CD4-positive, alpha-beta T cell treated with Interleukin-10 for 1 hour (primary cell): ENCODE measurements around the gene STARD13.

ENCODE experiments used
- DNase-seq: peaks from one replicate; pipeline ENCODE4 v3.0.0-alpha.2; 2020

The STARD13 gene

GRCh38 chr13:33219926-33220325, 65.6 kb downstream of the STARD13 start:
- no peak for DNase-seq

DNA sequence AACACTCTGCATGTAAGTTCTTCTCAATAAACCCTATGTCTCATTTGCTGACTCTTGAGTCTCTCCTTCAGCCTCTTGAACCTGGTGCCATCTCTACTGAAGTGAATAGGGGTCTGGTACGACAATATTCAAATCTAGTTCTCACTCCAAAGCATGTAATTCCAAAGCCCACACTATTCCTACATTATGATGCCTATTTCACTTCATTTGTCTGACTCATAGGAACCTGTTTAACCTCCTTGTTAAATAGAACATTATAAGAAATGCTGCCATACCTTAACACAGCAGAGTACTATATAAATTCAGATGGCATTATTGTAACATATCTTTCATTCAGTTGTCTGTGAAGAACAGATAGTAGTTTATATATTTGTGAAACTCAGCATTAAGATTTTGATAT, 67.1 kb downstream of the STARD13 start:
- DNase-seq: no peak

DNA sequence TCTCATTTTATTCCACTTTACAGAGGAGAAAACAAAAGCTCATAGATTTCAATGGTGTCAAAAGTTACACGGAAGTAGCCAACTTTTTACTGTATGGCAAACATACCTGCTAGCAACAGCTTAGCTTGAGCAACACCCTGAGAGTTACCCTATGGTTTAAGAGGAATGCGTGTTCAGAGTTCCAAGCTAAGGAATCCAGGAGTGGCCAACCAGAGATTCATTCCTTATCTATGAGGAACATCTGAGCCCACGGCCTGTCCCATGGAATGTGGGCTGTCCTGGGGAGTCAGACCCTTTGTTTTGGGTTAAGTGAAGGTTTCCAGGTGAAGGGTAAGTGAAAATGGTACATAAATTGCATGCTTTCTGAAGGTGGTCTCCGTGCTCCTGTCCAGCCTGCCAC, 67.5 kb downstream of the STARD13 start:
- no peak for DNase-seq

DNA sequence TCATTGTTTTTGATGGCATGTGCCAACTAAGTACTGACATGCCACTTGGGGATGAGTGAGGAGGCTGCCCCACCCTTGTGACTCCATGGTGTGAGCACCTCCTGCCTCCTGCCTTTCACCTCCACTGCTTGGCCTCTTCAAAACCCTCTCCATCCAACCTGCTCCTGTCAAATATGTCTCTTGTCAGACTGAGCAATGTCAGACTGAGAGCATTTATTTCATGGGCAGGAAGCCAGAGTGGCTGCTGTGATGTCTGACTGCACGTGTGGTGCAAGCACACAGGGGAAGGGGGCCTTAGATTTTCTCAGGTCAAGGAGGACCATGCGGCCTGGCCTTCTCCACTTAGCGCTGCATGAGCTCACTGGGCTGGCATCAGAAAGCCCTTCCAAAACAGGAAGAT, 68.3 kb downstream of the STARD13 start:
- no peak for DNase-seq

DNA sequence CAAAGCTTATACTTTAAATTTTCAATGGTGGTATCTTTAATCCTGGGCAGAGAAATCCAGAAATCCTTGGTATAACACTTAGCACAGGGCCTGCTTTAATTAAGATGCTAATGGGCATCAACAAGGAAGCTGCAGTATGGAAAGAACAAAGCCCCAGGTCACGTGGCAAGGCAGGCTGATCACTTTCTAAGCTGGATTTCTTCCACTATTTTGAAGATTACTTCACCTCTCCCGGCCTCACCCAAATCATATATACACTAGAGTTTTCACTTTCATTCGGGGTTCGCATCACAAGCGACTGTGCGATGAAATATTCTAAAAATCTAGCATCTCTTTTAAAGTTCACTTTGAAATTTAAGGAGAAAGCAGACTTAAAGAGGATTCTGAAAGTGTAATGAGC, 71.8 kb downstream of the STARD13 start:
- no peak for DNase-seq

DNA sequence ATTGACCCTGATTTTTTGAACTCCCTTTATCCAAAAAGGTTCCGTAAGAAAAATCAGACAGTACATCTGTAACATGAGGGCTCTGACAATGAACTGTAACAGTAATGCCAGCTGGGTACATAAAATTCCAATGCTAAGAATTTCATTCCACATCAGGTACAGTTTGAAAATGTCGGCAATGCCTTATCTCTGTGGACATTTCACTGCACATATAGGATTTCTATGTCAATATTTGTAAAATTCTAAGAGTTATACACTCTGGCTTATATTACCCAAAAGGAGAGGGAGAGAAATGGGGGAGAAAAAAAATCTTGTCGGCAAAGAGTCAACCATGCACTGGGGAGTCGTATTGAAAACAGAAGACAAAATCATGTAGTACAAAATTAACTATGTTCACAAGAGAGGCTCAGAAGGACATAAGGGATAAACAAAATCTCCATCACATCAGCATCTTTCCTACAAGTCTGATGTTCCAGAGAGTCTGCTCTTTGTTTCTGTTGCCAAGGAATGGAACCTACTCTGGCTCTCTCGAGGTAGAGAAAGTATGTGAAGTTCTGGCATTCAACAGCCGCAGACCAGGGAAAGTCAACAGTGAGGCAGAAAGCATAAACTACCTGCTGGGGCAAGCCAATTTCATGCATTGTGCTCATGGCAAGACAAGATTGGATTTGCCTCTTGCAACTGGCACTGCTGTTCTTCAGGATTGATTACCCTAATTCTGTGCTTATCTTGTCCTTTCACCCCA, 72.4 kb downstream of the STARD13 start:
- DNase-seq: no peak

- no peak for DNase-seq
Measured at GRCh38 chr13:33212396-33212795, 73.2 kb downstream of the STARD13 start.

DNA sequence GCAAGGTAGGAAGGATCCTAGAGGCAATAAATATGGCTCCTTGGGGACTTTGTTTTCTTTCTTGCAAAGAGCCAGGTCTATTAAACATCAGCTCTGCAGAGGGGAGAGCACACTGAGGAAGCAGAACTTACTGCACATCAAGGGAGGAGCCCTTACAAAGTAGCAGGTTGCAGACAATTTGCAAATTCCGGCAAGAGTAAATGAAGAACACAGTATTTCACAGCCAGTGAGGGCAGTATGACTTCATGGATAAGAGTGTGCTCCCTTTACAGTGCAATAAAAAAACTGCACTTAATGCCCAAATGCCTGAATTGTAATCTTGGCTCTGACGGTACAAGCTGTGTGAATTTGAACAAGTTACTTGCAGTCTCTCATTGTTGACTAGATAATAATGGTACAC, 75.5 kb downstream of the STARD13 start:
- no peak for DNase-seq

DNA sequence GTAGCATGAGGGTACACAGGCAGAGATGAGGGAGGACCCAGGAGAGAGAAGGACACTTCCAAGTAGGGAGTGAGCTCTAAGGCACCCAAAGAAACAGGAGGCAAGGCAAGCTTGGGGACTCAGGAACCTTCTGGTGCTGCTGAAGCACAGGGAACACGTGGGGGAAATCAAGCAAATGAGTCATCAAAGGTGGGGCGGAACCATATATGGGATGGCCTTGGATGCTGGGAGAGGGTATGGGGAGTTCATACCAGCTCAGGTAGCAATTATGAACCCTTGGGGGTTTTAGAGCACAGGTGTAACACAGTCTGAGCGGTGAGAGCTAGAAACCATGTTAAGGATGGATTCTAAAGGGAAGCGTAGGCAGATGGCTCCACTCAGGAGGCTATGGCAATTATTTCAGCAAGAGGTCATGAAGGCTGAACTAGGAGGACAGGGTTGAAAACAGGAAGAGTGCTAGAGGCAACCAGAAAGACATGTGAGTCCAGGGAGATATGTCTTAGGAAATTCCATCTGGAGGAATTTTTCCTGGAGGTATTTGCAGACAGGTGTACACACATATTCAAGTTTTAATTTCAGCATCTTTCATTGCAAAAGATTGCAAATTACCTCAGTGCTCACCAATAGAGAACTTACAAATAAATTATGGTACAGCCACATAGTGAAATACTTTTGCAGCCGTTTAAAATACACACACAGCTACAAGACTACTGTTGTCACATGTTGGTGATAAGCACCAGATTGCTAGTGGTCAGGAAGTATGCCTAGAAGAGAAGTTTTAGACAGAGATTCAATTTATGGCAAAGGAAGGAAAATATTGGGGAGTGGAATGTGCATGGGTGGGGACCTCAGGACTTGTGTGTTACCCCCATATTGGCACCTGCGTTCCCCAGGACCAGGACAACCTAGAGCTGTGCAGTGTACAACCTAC, 77.0 kb downstream of the STARD13 start:
- no peak for DNase-seq

- no peak for DNase-seq
Measured at GRCh38 chr13:33207615-33207961, 78.0 kb downstream of the STARD13 start.

- DNase-seq: no peak
Measured at GRCh38 chr13:33206945-33207614, 78.5 kb downstream of the STARD13 start.

GRCh38 chr13:33206425-33206824, 79.1 kb downstream of the STARD13 start:
- no peak for DNase-seq

DNA sequence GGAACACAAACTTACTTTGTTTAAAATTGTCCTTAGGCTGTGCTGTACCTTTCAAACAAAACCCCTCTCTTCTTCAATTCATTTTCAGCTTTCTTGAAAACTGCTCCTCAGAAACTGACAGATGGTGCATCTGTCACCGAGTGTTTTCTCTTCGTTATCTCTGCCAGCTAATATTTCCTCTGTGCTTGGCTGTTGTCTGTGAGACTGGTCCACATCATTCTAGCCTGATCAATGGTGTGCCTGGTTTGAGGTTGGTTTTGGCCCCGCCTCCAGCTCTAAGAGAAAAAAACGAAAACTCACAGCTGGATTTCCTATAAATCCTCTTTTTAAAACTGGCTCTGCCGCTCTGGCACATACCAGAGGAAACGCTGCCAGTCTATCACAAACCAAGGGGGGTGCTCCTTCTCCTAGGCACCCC, 79.7 kb downstream of the STARD13 start:
- DNase-seq: no peak

- DNase-seq: no peak
Measured at GRCh38 chr13:33205224-33205623, 80.3 kb downstream of the STARD13 start.

DNA sequence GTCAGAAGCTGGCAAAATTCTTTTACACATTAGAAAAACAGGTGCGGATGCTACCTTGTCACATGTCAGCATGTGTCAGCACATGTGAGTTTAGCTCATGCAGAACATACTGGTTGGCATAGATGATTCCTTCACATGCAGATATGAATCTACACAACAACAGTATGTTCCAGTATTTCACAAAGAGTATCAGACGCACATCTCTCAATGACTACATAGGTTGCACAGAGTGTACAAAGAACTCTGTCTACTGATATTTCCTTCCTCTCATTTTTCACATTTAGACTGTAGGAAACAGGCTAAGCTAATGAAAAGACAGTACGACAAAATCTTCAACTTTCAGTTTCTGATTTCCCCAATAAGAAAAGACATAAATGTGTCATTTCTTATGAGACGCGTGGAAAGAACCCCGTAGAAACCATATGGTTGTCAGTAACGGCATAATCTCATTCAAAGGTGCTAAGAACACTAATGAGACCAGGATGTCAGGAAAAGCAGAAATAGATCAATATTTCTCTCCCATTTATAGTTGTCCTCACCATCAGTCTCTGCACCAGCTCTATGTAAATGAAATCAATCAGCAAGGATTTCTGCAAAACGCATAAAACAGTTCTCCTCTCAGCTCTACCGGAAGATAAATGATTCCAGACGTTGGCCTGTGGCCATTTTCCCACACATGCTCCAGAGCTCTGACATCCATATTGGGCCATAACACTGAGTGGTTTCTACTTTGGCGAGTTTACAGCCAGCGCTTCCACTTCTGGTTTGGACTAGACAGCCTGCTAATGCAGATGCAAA, 81.2 kb downstream of the STARD13 start:
- DNase-seq: no peak

DNA sequence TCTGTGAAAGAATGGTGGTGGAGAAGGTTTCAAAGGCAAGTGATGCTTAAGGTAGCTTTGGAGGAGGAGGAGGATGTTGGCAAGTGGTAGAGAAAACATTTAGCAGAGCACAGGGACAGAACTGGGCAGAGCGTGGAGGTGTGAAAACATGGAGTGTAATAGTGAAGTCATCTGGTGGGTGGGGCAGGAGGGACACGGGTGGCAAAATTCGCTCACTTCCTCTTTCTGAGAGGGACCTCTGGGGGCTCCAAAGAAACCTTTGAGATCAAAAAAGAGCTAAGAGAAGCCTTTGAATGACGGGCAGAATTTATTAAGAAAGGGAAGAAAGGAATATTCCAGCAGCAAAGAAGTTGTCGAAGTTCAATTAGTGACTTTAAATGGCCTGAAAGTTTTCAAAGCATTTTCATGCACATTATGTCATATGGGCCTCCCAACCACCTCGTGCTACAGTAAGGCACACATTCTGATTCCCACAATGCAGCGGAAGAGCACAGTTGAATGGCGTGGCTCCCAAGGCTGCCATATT, 82.8 kb downstream of the STARD13 start:
- DNase-seq: no peak

DNA sequence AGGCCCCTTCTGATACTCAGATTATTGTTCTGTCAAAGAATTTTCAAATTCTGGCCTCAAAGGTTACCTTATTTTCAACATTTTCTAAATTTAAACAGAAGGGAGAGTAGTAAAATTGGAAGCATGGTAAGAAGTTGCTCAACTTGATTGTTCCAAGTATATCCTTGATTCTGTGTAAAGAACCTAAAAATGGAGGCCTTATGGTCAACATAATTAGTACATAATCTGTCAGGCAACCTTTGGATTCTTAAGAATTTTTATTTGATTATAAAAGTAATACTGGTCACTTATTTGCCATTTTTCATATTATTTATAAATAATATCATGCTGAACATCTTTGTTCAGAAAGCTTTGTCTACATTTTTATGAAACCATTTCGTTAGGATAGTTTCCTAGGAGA, 83.9 kb downstream of the STARD13 start:
- no peak for DNase-seq

DNA sequence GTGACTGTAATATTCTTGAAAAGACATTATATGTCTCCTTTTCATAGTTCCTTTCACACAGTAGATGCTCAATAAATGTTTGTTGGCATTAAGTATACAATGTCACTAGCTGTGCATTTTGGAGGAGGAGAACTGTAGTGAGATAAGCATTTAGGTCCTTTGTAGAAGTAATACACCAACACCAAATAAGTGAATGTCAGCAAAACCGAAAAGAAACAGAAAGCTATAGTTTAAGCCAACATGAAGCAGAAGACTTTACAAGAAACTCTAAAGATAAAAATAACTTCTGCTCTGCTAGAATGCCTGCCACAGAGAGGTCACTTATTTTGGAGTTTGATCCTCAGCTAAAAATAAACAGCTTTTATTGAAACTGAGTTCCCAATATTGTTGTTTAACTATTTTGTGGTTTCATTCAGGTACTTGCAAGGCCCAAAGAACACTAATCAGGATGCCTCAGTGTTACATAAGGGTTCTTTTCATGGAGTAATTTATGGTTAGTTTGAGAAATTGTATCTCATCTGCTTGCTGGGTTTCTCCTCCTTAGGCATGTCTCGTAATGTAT, 86.2 kb downstream of the STARD13 start:
- DNase-seq: no peak

GRCh38 chr13:33197541-33197971, 88.0 kb downstream of the STARD13 start:
- no peak for DNase-seq

- no peak for DNase-seq
Measured at GRCh38 chr13:33196767-33197166, 88.8 kb downstream of the STARD13 start.

- DNase-seq: no peak
Measured at GRCh38 chr13:33195693-33196464, 89.7 kb downstream of the STARD13 start.
